MM.1S (cell line): ENCODE data around the gene MYO16.

Experiments
- DNase-seq: peaks from one replicate; pipeline ENCODE4 v3.0.0-alpha.2; 2015
- H2AFZ ChIP-seq: fragments of 300-600 bp; sonication (generic); 2 replicates; pipeline ENCODE4 v1.6.0; 2016; ENCODE audit warnings: antibody characterized with exemption, low read length
- H3F3A ChIP-seq: fragments of 300-600 bp; sonication (generic); 2 replicates; pipeline ENCODE4 v1.6.1; 2016; ENCODE audit warnings: mild to moderate bottlenecking, antibody characterized with exemption, low read length, moderate library complexity, mixed read lengths; ENCODE audit not compliant: insufficient read depth
- H3K27ac ChIP-seq: fragments of 300-600 bp; sonication (generic); 2 replicates; pipeline ENCODE4 v1.5.1; 2016; ENCODE audit warnings: mild to moderate bottlenecking, low read length
- H3K27me3 ChIP-seq: fragments of 300-600 bp; sonication (generic); replicated peaks from 2 replicates; pipeline ENCODE4 v1.6.0; 2016; ENCODE audit warnings: low read length; ENCODE audit not compliant: insufficient read depth
- H3K36me3 ChIP-seq: fragments of 300-600 bp; sonication (generic); replicated peaks from 2 replicates; pipeline ENCODE4 v1.6.1; 2016; ENCODE audit warnings: mild to moderate bottlenecking, low read length, mixed read lengths; ENCODE audit not compliant: insufficient read depth
- H3K4me1 ChIP-seq: fragments of 300-600 bp; sonication (generic); 2 replicates; pipeline ENCODE4 v1.6.1; 2016; ENCODE audit warnings: low read length, mixed read lengths
- H3K4me2 ChIP-seq: fragments of 300-600 bp; sonication (generic); 2 replicates; pipeline ENCODE4 v1.6.0; 2016; ENCODE audit warnings: low read depth, low read length
- H3K4me3 ChIP-seq: fragments of 300-600 bp; sonication (generic); 2 replicates; pipeline ENCODE4 v1.5.1; 2016; ENCODE audit warnings: low read length, mixed read lengths
- H3K79me2 ChIP-seq: fragments of 300-600 bp; sonication (generic); 2 replicates; pipeline ENCODE4 v1.6.1; 2016; ENCODE audit warnings: mixed run types, low read length, mixed read lengths
- H3K9ac ChIP-seq: fragments of 300-600 bp; sonication (generic); 2 replicates; pipeline ENCODE4 v1.6.1; 2016; ENCODE audit warnings: low read length, mixed read lengths
- H3K9me2 ChIP-seq: fragments of 300-600 bp; sonication (generic); replicated peaks from 2 replicates; pipeline ENCODE4 v1.6.1; 2016; ENCODE audit warnings: mild to moderate bottlenecking, low read length, mixed read lengths; ENCODE audit not compliant: insufficient read depth
- H3K9me3 ChIP-seq: fragments of 300-600 bp; sonication (generic); replicated peaks from 2 replicates; pipeline ENCODE4 v1.6.1; 2016; ENCODE audit warnings: mild to moderate bottlenecking, low read length, mixed read lengths; ENCODE audit not compliant: insufficient read depth
- H4K20me1 ChIP-seq: fragments of 300-600 bp; sonication (generic); 2 replicates; pipeline ENCODE4 v1.6.1; 2016; ENCODE audit warnings: mild to moderate bottlenecking, low read length, moderate library complexity, mixed read lengths; ENCODE audit not compliant: insufficient read depth
- EZH2 ChIP-seq: fragments of 300-600 bp; sonication (generic); optimal IDR thresholded peaks from 2 replicates; pipeline ENCODE3; 2017; ENCODE audit warnings: low read depth, mild to moderate bottlenecking, antibody characterized with exemption, low read length, mixed read lengths
- EZH2phosphoT487 ChIP-seq: fragments of 300-600 bp; sonication (generic); IDR thresholded peaks from 2 replicates; pipeline ENCODE4 v1.6.1; 2018; ENCODE audit warnings: antibody characterized with exemption, low read length
- TF ChIP-seq, protein P1 (sequence below): fragments of 300-600 bp; sonication (generic); IDR thresholded peaks from 2 replicates; pipeline ENCODE4 v1.5.1; 2016; ENCODE audit warnings: antibody characterized with exemption, low read length, mixed read lengths

Gene MYO16

DNA sequence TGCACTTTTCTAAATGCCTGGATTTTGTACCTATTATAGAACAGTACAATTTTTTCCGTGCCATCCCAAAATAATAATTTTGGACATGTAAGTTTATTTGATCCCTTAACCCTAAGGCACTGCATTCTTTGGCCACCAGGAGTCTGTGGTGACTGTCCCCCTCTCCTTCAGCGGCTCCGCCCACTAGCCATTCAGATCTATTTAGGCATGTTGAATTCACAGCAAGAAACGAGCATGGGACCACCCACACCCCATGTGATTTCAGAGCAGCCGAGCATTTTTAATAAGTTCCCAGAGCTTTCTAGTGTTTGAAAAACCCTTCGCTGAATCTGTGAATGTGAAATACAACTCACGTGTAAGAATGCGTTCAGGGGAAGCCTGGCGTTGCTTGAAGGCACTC, 567.5 kb downstream of the MYO16 start:
- H3K9ac ChIP-seq: no peak overlapping the region
- H4K20me1 ChIP-seq: no peaks in the 10 kb centered on the region
- TF ChIP-seq, protein P1, sequence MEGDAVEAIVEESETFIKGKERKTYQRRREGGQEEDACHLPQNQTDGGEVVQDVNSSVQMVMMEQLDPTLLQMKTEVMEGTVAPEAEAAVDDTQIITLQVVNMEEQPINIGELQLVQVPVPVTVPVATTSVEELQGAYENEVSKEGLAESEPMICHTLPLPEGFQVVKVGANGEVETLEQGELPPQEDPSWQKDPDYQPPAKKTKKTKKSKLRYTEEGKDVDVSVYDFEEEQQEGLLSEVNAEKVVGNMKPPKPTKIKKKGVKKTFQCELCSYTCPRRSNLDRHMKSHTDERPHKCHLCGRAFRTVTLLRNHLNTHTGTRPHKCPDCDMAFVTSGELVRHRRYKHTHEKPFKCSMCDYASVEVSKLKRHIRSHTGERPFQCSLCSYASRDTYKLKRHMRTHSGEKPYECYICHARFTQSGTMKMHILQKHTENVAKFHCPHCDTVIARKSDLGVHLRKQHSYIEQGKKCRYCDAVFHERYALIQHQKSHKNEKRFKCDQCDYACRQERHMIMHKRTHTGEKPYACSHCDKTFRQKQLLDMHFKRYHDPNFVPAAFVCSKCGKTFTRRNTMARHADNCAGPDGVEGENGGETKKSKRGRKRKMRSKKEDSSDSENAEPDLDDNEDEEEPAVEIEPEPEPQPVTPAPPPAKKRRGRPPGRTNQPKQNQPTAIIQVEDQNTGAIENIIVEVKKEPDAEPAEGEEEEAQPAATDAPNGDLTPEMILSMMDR: no peak
- TF ChIP-seq EZH2 (no peak), EZH2phosphoT487 (no peak)

DNA sequence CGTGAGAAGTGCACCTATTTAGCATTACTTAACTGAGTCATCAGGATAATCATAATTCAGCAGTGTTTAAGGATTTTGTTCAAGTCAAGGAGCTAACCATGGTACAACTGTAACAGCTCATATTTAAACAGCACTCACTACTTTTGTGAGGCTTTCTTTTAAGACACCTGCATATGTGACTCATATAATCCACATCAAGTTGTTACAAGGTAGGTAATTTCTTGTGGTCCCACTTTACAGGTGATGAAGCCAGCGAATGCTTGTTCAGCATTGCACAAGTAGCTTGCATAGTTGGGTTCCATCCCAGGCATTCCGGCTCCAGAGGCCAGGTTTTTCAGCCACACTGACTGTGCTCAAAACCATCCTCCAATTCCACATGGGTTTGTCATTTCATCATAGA, 569.2 kb downstream of the MYO16 start:
- no peaks in the 10 kb centered on the region for H4K20me1 ChIP-seq
- H3K79me2 ChIP-seq: no peaks in the 10 kb centered on the region
- TF ChIP-seq EZH2phosphoT487 (no peak), EZH2 (no peak)
- TF ChIP-seq, protein P1: no peak
- H3K4me1 ChIP-seq: peaks cover 3% of the 10 kb centered on the region
- H3K27me3 ChIP-seq: no peaks in the 10 kb centered on the region
- DNase-seq: no peak
- no peak overlapping the region for H2AFZ ChIP-seq
- no peak overlapping the region for H3K9ac ChIP-seq
- no peaks in the 10 kb centered on the region for H3F3A ChIP-seq
- H3K4me3 ChIP-seq: no peak overlapping the region
- no peak overlapping the region for H3K4me2 ChIP-seq
- no peaks in the 10 kb centered on the region for H3K9me3 ChIP-seq
- no peak overlapping the region for H3K27ac ChIP-seq
- H3K36me3 ChIP-seq: no peaks in the 10 kb centered on the region
- H3K9me2 ChIP-seq: no peaks in the 10 kb centered on the region

More for the DNA sequence above, 567.5 kb downstream of the MYO16 start:
- H3K79me2 ChIP-seq: no peaks in the 10 kb centered on the region
- H3K36me3 ChIP-seq: no peaks in the 10 kb centered on the region
- no peak overlapping the region for H2AFZ ChIP-seq
- H3K4me3 ChIP-seq: no peak overlapping the region
- no peaks in the 10 kb centered on the region for H3K27me3 ChIP-seq
- H3F3A ChIP-seq: no peaks in the 10 kb centered on the region
- no peak overlapping the region for H3K27ac ChIP-seq
- H3K9me3 ChIP-seq: no peaks in the 10 kb centered on the region
- no peaks in the 10 kb centered on the region for H3K4me1 ChIP-seq
- no peak overlapping the region for H3K4me2 ChIP-seq
- no peak for DNase-seq
- no peaks in the 10 kb centered on the region for H3K9me2 ChIP-seq

DNA sequence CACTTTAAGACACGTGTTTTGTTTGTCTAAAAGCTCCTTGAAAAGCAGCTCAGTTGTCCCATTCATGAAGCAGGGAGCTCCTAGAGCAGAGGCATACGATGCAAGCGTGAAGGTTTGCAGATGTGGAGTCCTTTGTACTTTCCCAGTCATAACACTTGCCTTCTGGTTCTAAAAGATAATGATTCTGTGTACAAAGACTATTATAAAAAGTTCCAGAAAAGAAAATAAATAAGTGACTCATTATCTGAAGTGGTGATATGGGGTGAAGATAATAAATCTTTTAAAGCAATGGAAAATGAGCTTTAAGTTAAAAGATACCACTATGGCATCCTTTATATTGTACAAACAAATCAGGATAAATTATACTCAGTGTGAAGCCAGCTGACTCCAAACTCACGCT, 569.9 kb downstream of the MYO16 start:
- Histone ChIP-seq H3K36me3 (no peaks in the 10 kb centered on the region), H3K9ac (no peak overlapping the region), H3K9me3 (no peaks in the 10 kb centered on the region), H4K20me1 (no peaks in the 10 kb centered on the region), H3K4me2 (no peak overlapping the region), H3F3A (no peaks in the 10 kb centered on the region), H3K4me3 (no peak overlapping the region), H3K79me2 (no peaks in the 10 kb centered on the region), H2AFZ (no peak overlapping the region), H3K27me3 (no peaks in the 10 kb centered on the region), H3K9me2 (no peaks in the 10 kb centered on the region), H3K27ac (no peak overlapping the region), H3K4me1 (peaks cover 3% of the 10 kb centered on the region)
- TF ChIP-seq EZH2phosphoT487: no peak
- TF ChIP-seq, protein P1: no peak
- no peak for TF ChIP-seq EZH2
- DNase-seq: no peak
